H1 (cell line): ENCODE results near the gene HS3ST1.

ENCODE experiments used
- CHD2 ChIP-seq: IDR thresholded peaks from 2 replicates; pipeline ENCODE4 v1.6.1; 2012; ENCODE audit warnings: low read length, improper control_type of control experiment
- CREB1 ChIP-seq: IDR thresholded peaks from 2 replicates; pipeline ENCODE4 v1.6.1; 2012; ENCODE audit warnings: inconsistent platforms
- EZH2 ChIP-seq: fragments of 200-600 bp; sonication (generic); IDR thresholded peaks from 2 replicates; pipeline ENCODE4 v1.7.1; 2012; ENCODE audit warnings: low read depth, mild to moderate bottlenecking, moderate library complexity, low read length, inconsistent platforms; ENCODE audit not compliant: severe bottlenecking
- HDAC2 ChIP-seq, 2 experiments: fragments of 300-600 bp in 1 of 2; sonication (generic) in 1 of 2; IDR thresholded peaks; 2 replicates each; pipeline ENCODE4 v1.6.1; 2011 to 2012; ENCODE audit warnings: low read depth in 2 of 2, low read length in 2 of 2, mild to moderate bottlenecking in 2 of 2, moderate library complexity in 2 of 2, borderline replicate concordance in 1 of 2, inconsistent platforms in 1 of 2
- MAFK ChIP-seq: IDR thresholded peaks from 2 replicates; pipeline ENCODE4 v1.6.1; 2012; ENCODE audit warnings: low read depth, mild to moderate bottlenecking, improper control_type of control experiment, low read length
- POLR2A ChIP-seq, 2 experiments: IDR thresholded peaks; 1 replicate in 1 of 2; 2 replicates in 1 of 2; pipeline ENCODE4 v1.6.1; 2011; ENCODE audit warnings: low read depth in 2 of 2, low read length in 2 of 2, mild to moderate bottlenecking in 2 of 2; ENCODE audit errors: control extremely low read depth in 1 of 2
- POLR2AphosphoS5 ChIP-seq: IDR thresholded peaks from 2 replicates; pipeline ENCODE4 v1.6.1; 2011; ENCODE audit warnings: low read depth, low read length
- RAD21 ChIP-seq, 2 experiments: IDR thresholded peaks in 1 of 2; conservative IDR thresholded peaks in 1 of 2; 2 replicates each; pipeline ENCODE4 v1.6.1; 2011; ENCODE audit warnings: low read depth in 2 of 2, low read length in 2 of 2, improper control_type of control experiment in 1 of 2, inconsistent platforms in 1 of 2, mild to moderate bottlenecking in 1 of 2, moderate library complexity in 1 of 2
- RBBP5 ChIP-seq: IDR thresholded peaks from 2 replicates; pipeline ENCODE4 v1.7.1; 2012; ENCODE audit warnings: low read depth, mild to moderate bottlenecking, inconsistent platforms, low read length, moderate library complexity, borderline replicate concordance
- TAF1 ChIP-seq: IDR thresholded peaks from 2 replicates; pipeline ENCODE4 v1.6.1; 2011; ENCODE audit warnings: mild to moderate bottlenecking, low read depth, low read length
- YY1 ChIP-seq: IDR thresholded peaks from 2 replicates; pipeline ENCODE4 v1.6.1; 2011; ENCODE audit warnings: low read depth, mild to moderate bottlenecking, low read length
- TF ChIP-seq, protein P1 (sequence below), 3 experiments: IDR thresholded peaks; 1 replicate in 2 of 3; 2 replicates in 1 of 3; pipeline versions ENCODE4 v1.5.1 to v1.6.1; 2011; ENCODE audit warnings: low read length in 3 of 3, mild to moderate bottlenecking in 3 of 3, inconsistent platforms in 2 of 3, low read depth in 1 of 3, moderate library complexity in 1 of 3; ENCODE audit not compliant: insufficient read depth in 1 of 3; ENCODE audit errors: control extremely low read depth in 1 of 3
- TF ChIP-seq, protein P2 (sequence below): IDR thresholded peaks from 2 replicates; pipeline ENCODE4 v1.6.1; 2011; ENCODE audit warnings: low read depth, mild to moderate bottlenecking, low read length; ENCODE audit not compliant: insufficient read depth
- TF ChIP-seq, protein P3 (sequence below): IDR thresholded peaks from 2 replicates; pipeline ENCODE4 v1.6.1; 2012; ENCODE audit warnings: inconsistent platforms

DNA sequence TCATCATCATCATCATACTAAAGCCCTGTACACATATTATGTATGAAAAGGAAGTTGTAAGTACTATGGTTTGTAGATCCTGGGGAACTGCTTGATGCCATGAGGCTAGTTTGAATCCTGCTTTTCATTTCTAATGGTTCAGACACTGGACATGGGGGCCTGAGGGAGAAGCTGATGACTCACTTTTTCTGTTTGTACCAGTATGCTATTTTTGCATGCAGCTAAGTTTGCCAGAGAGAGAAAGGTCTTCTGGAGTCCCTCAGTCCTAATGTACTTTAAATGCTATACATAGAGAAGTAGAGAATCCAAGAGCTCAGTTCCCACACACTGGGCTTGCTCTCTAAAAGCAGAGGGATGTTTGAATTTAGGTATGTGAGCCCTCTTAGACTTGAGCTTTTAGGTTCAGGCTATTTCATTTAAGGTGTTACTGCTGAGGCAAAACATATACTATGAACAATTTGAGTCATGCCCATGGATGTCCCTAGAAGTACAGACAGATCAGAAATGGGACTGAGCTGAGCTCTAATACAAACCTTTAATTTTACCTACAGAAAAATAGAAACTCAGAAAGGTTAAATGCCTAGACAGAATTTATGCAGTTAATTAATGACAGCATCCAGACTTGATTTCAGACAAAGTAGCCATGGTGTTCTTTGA is 17.6 kb upstream of the HS3ST1 start:
- TF ChIP-seq, protein P1, sequence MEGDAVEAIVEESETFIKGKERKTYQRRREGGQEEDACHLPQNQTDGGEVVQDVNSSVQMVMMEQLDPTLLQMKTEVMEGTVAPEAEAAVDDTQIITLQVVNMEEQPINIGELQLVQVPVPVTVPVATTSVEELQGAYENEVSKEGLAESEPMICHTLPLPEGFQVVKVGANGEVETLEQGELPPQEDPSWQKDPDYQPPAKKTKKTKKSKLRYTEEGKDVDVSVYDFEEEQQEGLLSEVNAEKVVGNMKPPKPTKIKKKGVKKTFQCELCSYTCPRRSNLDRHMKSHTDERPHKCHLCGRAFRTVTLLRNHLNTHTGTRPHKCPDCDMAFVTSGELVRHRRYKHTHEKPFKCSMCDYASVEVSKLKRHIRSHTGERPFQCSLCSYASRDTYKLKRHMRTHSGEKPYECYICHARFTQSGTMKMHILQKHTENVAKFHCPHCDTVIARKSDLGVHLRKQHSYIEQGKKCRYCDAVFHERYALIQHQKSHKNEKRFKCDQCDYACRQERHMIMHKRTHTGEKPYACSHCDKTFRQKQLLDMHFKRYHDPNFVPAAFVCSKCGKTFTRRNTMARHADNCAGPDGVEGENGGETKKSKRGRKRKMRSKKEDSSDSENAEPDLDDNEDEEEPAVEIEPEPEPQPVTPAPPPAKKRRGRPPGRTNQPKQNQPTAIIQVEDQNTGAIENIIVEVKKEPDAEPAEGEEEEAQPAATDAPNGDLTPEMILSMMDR (IDR thresholded peaks at IDR 0.05; ENCODE audit: control extremely low read depth in 1 of 3, insufficient read depth in 1 of 3, low read depth in 1 of 3, low read length in 3 of 3) = no peak
- no peak for TF ChIP-seq TAF1
- TF ChIP-seq, protein P2, sequence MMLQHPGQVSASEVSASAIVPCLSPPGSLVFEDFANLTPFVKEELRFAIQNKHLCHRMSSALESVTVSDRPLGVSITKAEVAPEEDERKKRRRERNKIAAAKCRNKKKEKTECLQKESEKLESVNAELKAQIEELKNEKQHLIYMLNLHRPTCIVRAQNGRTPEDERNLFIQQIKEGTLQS = no peak
- TF ChIP-seq POLR2AphosphoS5 = no peak
- no peak for TF ChIP-seq MAFK
- TF ChIP-seq CREB1 = no peak
- no peak for TF ChIP-seq CHD2
- no peak for TF ChIP-seq POLR2A (IDR thresholded peaks at IDR 0.05; ENCODE audit: control extremely low read depth in 1 of 2, low read depth in 2 of 2, low read length in 2 of 2)
- TF ChIP-seq, protein P3, sequence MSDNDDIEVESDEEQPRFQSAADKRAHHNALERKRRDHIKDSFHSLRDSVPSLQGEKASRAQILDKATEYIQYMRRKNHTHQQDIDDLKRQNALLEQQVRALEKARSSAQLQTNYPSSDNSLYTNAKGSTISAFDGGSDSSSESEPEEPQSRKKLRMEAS = no peak
- TF ChIP-seq EZH2 = no peak
- no peak for TF ChIP-seq RBBP5
- no peak for TF ChIP-seq RAD21 (IDR thresholded peaks at IDR 0.05 in 1 of 2, conservative IDR thresholded peaks at IDR 0.05 in 1 of 2; ENCODE audit: low read depth in 2 of 2, low read length in 2 of 2)
- TF ChIP-seq HDAC2 (IDR thresholded peaks at IDR 0.05; ENCODE audit: borderline replicate concordance in 1 of 2, low read depth in 2 of 2, low read length in 2 of 2) = no peak
- no peak for TF ChIP-seq YY1
